22Rv1 (cell line): ENCODE measurements around the gene CHRDL2.

Source experiments
- H3K27ac ChIP-seq: fragments of 450-650 bp; 2 replicates; pipeline ENCODE4 v1.5.1; 2017
- CTCF ChIP-seq: fragments of 450-650 bp; IDR thresholded peaks from 2 replicates; pipeline ENCODE4 v1.5.1; 2017; ENCODE audit warnings: mild to moderate bottlenecking
- ZFX ChIP-seq: fragments of 450-650 bp; IDR thresholded peaks from 2 replicates; pipeline ENCODE4 v1.6.1; 2017; ENCODE audit warnings: antibody characterized with exemption, borderline replicate concordance

CHRDL2 gene

GRCh38 chr11:74734559-74734925 is 3.3 kb upstream of the CHRDL2 start:
- H3K27ac ChIP-seq: no peak overlapping the region
- TF ChIP-seq CTCF (no peak), ZFX (no peak)

GRCh38 chr11:74730571-74731260 is 510 bp downstream of the CHRDL2 start:
- TF ChIP-seq CTCF: no peak
- no peak for TF ChIP-seq ZFX
- H3K27ac ChIP-seq: no peak overlapping the region

GRCh38 chr11:74729397-74729796 is 1.8 kb downstream of the CHRDL2 start:
- no peak overlapping the region for H3K27ac ChIP-seq

GRCh38 chr11:74726547-74727182 is 4.6 kb downstream of the CHRDL2 start:
- TF ChIP-seq CTCF (peak; percentile 94), ZFX (no peak)

More at GRCh38 chr11:74729397-74729796, 1.8 kb downstream of the CHRDL2 start:
- TF ChIP-seq ZFX (no peak), CTCF (no peak)

GRCh38 chr11:74725701-74726100 is 5.5 kb downstream of the CHRDL2 start:
- no peak overlapping the region for H3K27ac ChIP-seq
- TF ChIP-seq ZFX (no peak), CTCF (no peak)

More at GRCh38 chr11:74726547-74727182, 4.6 kb downstream of the CHRDL2 start:
- no peak overlapping the region for H3K27ac ChIP-seq

GRCh38 chr11:74723511-74723910 is 7.7 kb downstream of the CHRDL2 start:
- no peak for TF ChIP-seq CTCF
- no peak for TF ChIP-seq ZFX
- H3K27ac ChIP-seq: no peak overlapping the region

GRCh38 chr11:74721479-74721835 is 9.8 kb downstream of the CHRDL2 start:
- H3K27ac ChIP-seq: no peak overlapping the region
- no peak for TF ChIP-seq CTCF
- no peak for TF ChIP-seq ZFX
